Left renal cortex interstitium (tissue), 4 donors: ENCODE data around the gene OR8G1. TPM values are rescaled to one million over a fixed set of nuclear protein-coding genes. Genes with fewer than 3 reads are reported as not detected.

ENCODE experiments used
- polyA plus RNA-seq, 4 donors: library from polyadenylated mRNA; unstranded; fragments of 120-200 nt; gene quantifications; one replicate each; pipeline ENCODE4 v1.2.1, GENCODE V29; 2013; ENCODE audit not compliant: insufficient read length in 4 of 4

The OR8G1 gene
- polyA plus RNA-seq, 4 donors, result 0.02 TPM; not detected in 3

Other genes starting within 250 kb of the OR8G1 start
- gene OR10G6, start 245.9 kb upstream of the OR8G1 start, polyA plus RNA-seq, result not detected
- under 1 TPM in 1 of 4 donors, not detected in 3; 0.05 TPM for gene OR10G4, start 228.1 kb upstream of the OR8G1 start, polyA plus RNA-seq
- gene OR10G9, start 218.1 kb upstream of the OR8G1 start, polyA plus RNA-seq, result not detected
- gene OR10G8, start 214.3 kb upstream of the OR8G1 start, polyA plus RNA-seq, result not detected
- gene OR10G7, start 199.8 kb upstream of the OR8G1 start, polyA plus RNA-seq, result not detected
- 10 to 100 TPM; 12.4 to 16.6 (median 14.6) TPM for gene VWA5A, start 125.6 kb upstream of the OR8G1 start, polyA plus RNA-seq
- not detected for gene OR10D3, start 57.8 kb upstream of the OR8G1 start, polyA plus RNA-seq
- gene OR8G5, start 15.3 kb downstream of the OR8G1 start, polyA plus RNA-seq, result not detected
- gene OR8D1, start 72.9 kb downstream of the OR8G1 start, polyA plus RNA-seq, result not detected
- gene OR8D2, start 79.1 kb downstream of the OR8G1 start, polyA plus RNA-seq, result not detected
- not detected for gene OR8B2, start 143.4 kb downstream of the OR8G1 start, polyA plus RNA-seq
- not detected for gene OR8B3, start 157.9 kb downstream of the OR8G1 start, polyA plus RNA-seq
- gene OR8B4, start 183.8 kb downstream of the OR8G1 start, polyA plus RNA-seq, result not detected
- gene OR8B8, start 204.6 kb downstream of the OR8G1 start, polyA plus RNA-seq, result under 1 TPM in 2 of 4 donors, not detected in 2; 0.03 to 0.07 TPM